ENCODE data around the gene SLITRK3.

The SLITRK3 gene

GRCh38 chr3:165206454-165207266 lies 10.5 kb upstream of the SLITRK3 start:
- Histone ChIP-seq H3K4me1 (ENCODE audit: control insufficient read depth in 2 of 2, insufficient read depth in 2 of 2, low read length in 2 of 2) (peaks cover 0 to 2% of the 10 kb centered on the region in 2 donors), H3K27me3 (ENCODE audit: control insufficient read depth in 2 of 2, insufficient read depth in 2 of 2, low read length in 2 of 2) (no peaks in the 10 kb centered on the region), H3K27ac (ENCODE audit: low read depth in 2 of 2, low read length in 2 of 2) (no peak overlapping the region), H3K36me3 (ENCODE audit: control insufficient read depth in 2 of 2, insufficient read depth in 2 of 2, low read length in 2 of 2) (no peaks in the 10 kb centered on the region), H3K4me3 (ENCODE audit: low read length in 2 of 2) (peak overlapping the region; percentile 70 to 71), H3K9ac (ENCODE audit: low read depth in 1 of 2, low read length in 2 of 2) (no peak overlapping the region), H3K9me3 (ENCODE audit: control insufficient read depth in 2 of 2, low read length in 2 of 2) (no peaks in the 10 kb centered on the region)

- H3K9me3 ChIP-seq (ENCODE audit: control insufficient read depth in 2 of 2, low read length in 2 of 2), result no peaks in the 10 kb centered on the region
- no peaks in the 10 kb centered on the region for H3K27me3 ChIP-seq (ENCODE audit: control insufficient read depth in 2 of 2, insufficient read depth in 2 of 2, low read length in 2 of 2)
- no peak overlapping the region for H3K27ac ChIP-seq (ENCODE audit: low read depth in 2 of 2, low read length in 2 of 2)
- peaks cover 0 to 2% of the 10 kb centered on the region in 2 donors for H3K4me1 ChIP-seq (ENCODE audit: control insufficient read depth in 2 of 2, insufficient read depth in 2 of 2, low read length in 2 of 2)
- H3K4me3 ChIP-seq (ENCODE audit: low read length in 2 of 2), result no peak overlapping the region
- H3K36me3 ChIP-seq (ENCODE audit: control insufficient read depth in 2 of 2, insufficient read depth in 2 of 2, low read length in 2 of 2), result no peaks in the 10 kb centered on the region
- H3K9ac ChIP-seq (ENCODE audit: low read depth in 1 of 2, low read length in 2 of 2), result no peak overlapping the region
These were observed 8.3 kb upstream of the SLITRK3 start for GRCh38 chr3:165204445-165204844.

- Histone ChIP-seq H3K4me3 (ENCODE audit: low read length in 2 of 2) (no peak overlapping the region), H3K27ac (ENCODE audit: low read depth in 2 of 2, low read length in 2 of 2) (no peak overlapping the region), H3K36me3 (ENCODE audit: control insufficient read depth in 2 of 2, insufficient read depth in 2 of 2, low read length in 2 of 2) (no peaks in the 10 kb centered on the region), H3K4me1 (ENCODE audit: control insufficient read depth in 2 of 2, insufficient read depth in 2 of 2, low read length in 2 of 2) (peaks cover 0 to 2% of the 10 kb centered on the region in 2 donors), H3K27me3 (ENCODE audit: control insufficient read depth in 2 of 2, insufficient read depth in 2 of 2, low read length in 2 of 2) (peaks cover 0 to 6% of the 10 kb centered on the region in 2 donors), H3K9me3 (ENCODE audit: control insufficient read depth in 2 of 2, low read length in 2 of 2) (no peaks in the 10 kb centered on the region), H3K9ac (ENCODE audit: low read depth in 1 of 2, low read length in 2 of 2) (no peak overlapping the region)
These were observed 6.8 kb upstream of the SLITRK3 start for GRCh38 chr3:165202995-165203394.

- peaks cover 8 to 9% of the 10 kb centered on the region in 2 donors for H3K27me3 ChIP-seq (ENCODE audit: control insufficient read depth in 2 of 2, insufficient read depth in 2 of 2, low read length in 2 of 2)
- no peak overlapping the region for H3K27ac ChIP-seq (ENCODE audit: low read depth in 2 of 2, low read length in 2 of 2)
- no peak overlapping the region for H3K4me3 ChIP-seq (ENCODE audit: low read length in 2 of 2)
- no peaks in the 10 kb centered on the region for H3K9me3 ChIP-seq (ENCODE audit: control insufficient read depth in 2 of 2, low read length in 2 of 2)
- H3K4me1 ChIP-seq (ENCODE audit: control insufficient read depth in 2 of 2, insufficient read depth in 2 of 2, low read length in 2 of 2), result peaks cover 0 to 3% of the 10 kb centered on the region in 2 donors
- no peak overlapping the region for H3K9ac ChIP-seq (ENCODE audit: low read depth in 1 of 2, low read length in 2 of 2)
- H3K36me3 ChIP-seq (ENCODE audit: control insufficient read depth in 2 of 2, insufficient read depth in 2 of 2, low read length in 2 of 2), result no peaks in the 10 kb centered on the region
These were observed 5.8 kb upstream of the SLITRK3 start for GRCh38 chr3:165201964-165202363.

- Histone ChIP-seq H3K36me3 (ENCODE audit: control insufficient read depth in 2 of 2, insufficient read depth in 2 of 2, low read length in 2 of 2) (no peaks in the 10 kb centered on the region), H3K9ac (ENCODE audit: low read depth in 1 of 2, low read length in 2 of 2) (no peak overlapping the region), H3K9me3 (ENCODE audit: control insufficient read depth in 2 of 2, low read length in 2 of 2) (no peaks in the 10 kb centered on the region), H3K4me1 (ENCODE audit: control insufficient read depth in 2 of 2, insufficient read depth in 2 of 2, low read length in 2 of 2) (peaks cover 0 to 15% of the 10 kb centered on the region in 2 donors), H3K27me3 (ENCODE audit: control insufficient read depth in 2 of 2, insufficient read depth in 2 of 2, low read length in 2 of 2) (peaks cover 42 to 46% of the 10 kb centered on the region in 2 donors), H3K4me3 (ENCODE audit: low read length in 2 of 2) (no peak overlapping the region), H3K27ac (ENCODE audit: low read depth in 2 of 2, low read length in 2 of 2) (no peak overlapping the region)
These were observed 1.3 kb upstream of the SLITRK3 start for GRCh38 chr3:165197481-165197800.

- Histone ChIP-seq H3K4me1 (ENCODE audit: control insufficient read depth in 2 of 2, insufficient read depth in 2 of 2, low read length in 2 of 2) (peaks cover 0 to 15% of the 10 kb centered on the region in 2 donors), H3K27ac (ENCODE audit: low read depth in 2 of 2, low read length in 2 of 2) (no peak overlapping the region), H3K9ac (ENCODE audit: low read depth in 1 of 2, low read length in 2 of 2) (peak overlapping the region in 1 of 2 donors; percentile 6), H3K4me3 (ENCODE audit: low read length in 2 of 2) (peak overlapping the region; percentile 56 to 59), H3K36me3 (ENCODE audit: control insufficient read depth in 2 of 2, insufficient read depth in 2 of 2, low read length in 2 of 2) (no peaks in the 10 kb centered on the region), H3K27me3 (ENCODE audit: control insufficient read depth in 2 of 2, insufficient read depth in 2 of 2, low read length in 2 of 2) (peaks cover 42 to 47% of the 10 kb centered on the region in 2 donors), H3K9me3 (ENCODE audit: control insufficient read depth in 2 of 2, low read length in 2 of 2) (no peaks in the 10 kb centered on the region)
These were observed 645 bp upstream of the SLITRK3 start for GRCh38 chr3:165196577-165197480.

GRCh38 chr3:165195241-165195639 lies 944 bp downstream of the SLITRK3 start:
- Histone ChIP-seq H3K4me1 (ENCODE audit: control insufficient read depth in 2 of 2, insufficient read depth in 2 of 2, low read length in 2 of 2) (peaks cover 0 to 15% of the 10 kb centered on the region in 2 donors), H3K27ac (ENCODE audit: low read depth in 2 of 2, low read length in 2 of 2) (no peak overlapping the region), H3K9ac (ENCODE audit: low read depth in 1 of 2, low read length in 2 of 2) (no peak overlapping the region), H3K9me3 (ENCODE audit: control insufficient read depth in 2 of 2, low read length in 2 of 2) (no peaks in the 10 kb centered on the region), H3K4me3 (ENCODE audit: low read length in 2 of 2) (peak overlapping the region; percentile 54 to 60), H3K36me3 (ENCODE audit: control insufficient read depth in 2 of 2, insufficient read depth in 2 of 2, low read length in 2 of 2) (no peaks in the 10 kb centered on the region), H3K27me3 (ENCODE audit: control insufficient read depth in 2 of 2, insufficient read depth in 2 of 2, low read length in 2 of 2) (peaks cover 42 to 51% of the 10 kb centered on the region in 2 donors)

GRCh38 chr3:165194511-165195240 lies 1.5 kb downstream of the SLITRK3 start:
- peak overlapping the region; percentile 54 to 60 for H3K4me3 ChIP-seq (ENCODE audit: low read length in 2 of 2)
- no peaks in the 10 kb centered on the region for H3K9me3 ChIP-seq (ENCODE audit: control insufficient read depth in 2 of 2, low read length in 2 of 2)
- no peaks in the 10 kb centered on the region for H3K36me3 ChIP-seq (ENCODE audit: control insufficient read depth in 2 of 2, insufficient read depth in 2 of 2, low read length in 2 of 2)
- H3K9ac ChIP-seq (ENCODE audit: low read depth in 1 of 2, low read length in 2 of 2), result no peak overlapping the region
- peaks cover 0 to 15% of the 10 kb centered on the region in 2 donors for H3K4me1 ChIP-seq (ENCODE audit: control insufficient read depth in 2 of 2, insufficient read depth in 2 of 2, low read length in 2 of 2)
- H3K27me3 ChIP-seq (ENCODE audit: control insufficient read depth in 2 of 2, insufficient read depth in 2 of 2, low read length in 2 of 2), result peaks cover 42 to 51% of the 10 kb centered on the region in 2 donors
- no peak overlapping the region for H3K27ac ChIP-seq (ENCODE audit: low read depth in 2 of 2, low read length in 2 of 2)

- Histone ChIP-seq H3K27ac (ENCODE audit: low read depth in 2 of 2, low read length in 2 of 2) (no peak overlapping the region), H3K27me3 (ENCODE audit: control insufficient read depth in 2 of 2, insufficient read depth in 2 of 2, low read length in 2 of 2) (peaks cover 40 to 51% of the 10 kb centered on the region in 2 donors), H3K9ac (ENCODE audit: low read depth in 1 of 2, low read length in 2 of 2) (no peak overlapping the region), H3K4me3 (ENCODE audit: low read length in 2 of 2) (peak overlapping the region in 1 of 2 donors; percentile 17), H3K36me3 (ENCODE audit: control insufficient read depth in 2 of 2, insufficient read depth in 2 of 2, low read length in 2 of 2) (no peaks in the 10 kb centered on the region), H3K9me3 (ENCODE audit: control insufficient read depth in 2 of 2, low read length in 2 of 2) (no peaks in the 10 kb centered on the region), H3K4me1 (ENCODE audit: control insufficient read depth in 2 of 2, insufficient read depth in 2 of 2, low read length in 2 of 2) (peaks cover 0 to 15% of the 10 kb centered on the region in 2 donors)
These were observed 2.6 kb downstream of the SLITRK3 start for GRCh38 chr3:165193366-165194254.
